GM18870 (cell line): ENCODE measurements around the gene EMX2.

Experiments
- ATAC-seq: cut with Tn5 transposase; IDR thresholded peaks from one replicate; pipeline ENCODE4 v1.9.1; 2021; ENCODE audit warnings: moderate library complexity; ENCODE audit not compliant: unreplicated experiment

Gene EMX2

DNA sequence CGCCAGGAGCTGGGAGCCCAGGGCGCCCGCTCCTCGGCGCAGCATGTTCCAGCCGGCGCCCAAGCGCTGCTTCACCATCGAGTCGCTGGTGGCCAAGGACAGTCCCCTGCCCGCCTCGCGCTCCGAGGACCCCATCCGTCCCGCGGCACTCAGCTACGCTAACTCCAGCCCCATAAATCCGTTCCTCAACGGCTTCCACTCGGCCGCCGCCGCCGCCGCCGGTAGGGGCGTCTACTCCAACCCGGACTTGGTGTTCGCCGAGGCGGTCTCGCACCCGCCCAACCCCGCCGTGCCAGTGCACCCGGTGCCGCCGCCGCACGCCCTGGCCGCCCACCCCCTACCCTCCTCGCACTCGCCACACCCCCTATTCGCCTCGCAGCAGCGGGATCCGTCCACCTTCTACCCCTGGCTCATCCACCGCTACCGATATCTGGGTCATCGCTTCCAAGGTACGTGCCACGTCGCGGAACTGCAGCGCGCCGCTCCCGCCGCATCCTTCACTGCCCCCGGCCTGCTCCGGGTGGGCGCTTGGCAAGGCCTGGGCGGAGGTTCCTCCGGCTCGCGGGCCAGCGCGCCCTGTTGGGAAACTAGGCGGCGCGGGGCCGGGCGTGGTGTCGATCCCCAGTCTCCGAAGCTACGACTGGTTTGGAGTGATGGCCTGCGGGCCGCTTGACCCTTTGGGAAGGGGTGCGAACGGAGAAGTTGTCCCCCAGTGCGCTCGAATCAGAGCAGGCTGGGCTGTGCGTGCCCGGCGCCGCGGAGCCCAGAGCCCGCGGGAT lies 868 bp downstream of the EMX2 start:
- no peak for ATAC-seq

DNA sequence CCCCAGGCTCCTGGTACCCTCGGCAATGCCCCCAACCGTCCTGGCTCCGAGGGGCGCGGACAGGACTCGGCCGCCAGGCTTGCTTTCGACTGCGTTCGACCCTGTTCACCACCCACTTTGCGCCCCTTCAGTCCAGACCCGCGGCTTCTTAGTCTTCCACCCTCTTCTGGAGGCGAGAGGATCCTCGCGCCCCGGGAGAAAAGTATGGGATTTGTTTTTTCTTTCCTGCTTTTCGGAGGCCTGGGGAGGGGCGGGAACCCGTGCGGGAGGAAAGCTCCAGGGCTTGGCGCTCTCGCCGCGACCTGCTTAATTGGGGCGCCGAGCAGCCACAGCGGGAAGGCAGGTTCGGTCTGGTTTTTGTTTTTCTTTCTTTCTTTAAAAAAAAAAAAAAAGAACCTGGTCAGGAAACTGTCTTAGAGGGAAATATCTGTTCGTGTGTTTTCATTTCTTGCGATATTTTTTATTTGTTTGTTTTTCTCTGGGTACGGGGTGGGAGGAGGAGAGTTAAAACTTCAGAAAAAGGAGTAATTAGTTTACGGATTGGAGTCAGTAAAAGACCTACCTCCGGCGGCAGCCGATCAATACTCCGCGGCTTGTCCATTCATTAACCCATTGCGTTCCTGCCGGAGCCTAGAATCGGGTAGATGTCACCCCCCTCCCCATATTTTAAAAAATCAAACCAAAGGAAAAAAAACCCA lies 1.6 kb downstream of the EMX2 start:
- ATAC-seq = no peak

DNA sequence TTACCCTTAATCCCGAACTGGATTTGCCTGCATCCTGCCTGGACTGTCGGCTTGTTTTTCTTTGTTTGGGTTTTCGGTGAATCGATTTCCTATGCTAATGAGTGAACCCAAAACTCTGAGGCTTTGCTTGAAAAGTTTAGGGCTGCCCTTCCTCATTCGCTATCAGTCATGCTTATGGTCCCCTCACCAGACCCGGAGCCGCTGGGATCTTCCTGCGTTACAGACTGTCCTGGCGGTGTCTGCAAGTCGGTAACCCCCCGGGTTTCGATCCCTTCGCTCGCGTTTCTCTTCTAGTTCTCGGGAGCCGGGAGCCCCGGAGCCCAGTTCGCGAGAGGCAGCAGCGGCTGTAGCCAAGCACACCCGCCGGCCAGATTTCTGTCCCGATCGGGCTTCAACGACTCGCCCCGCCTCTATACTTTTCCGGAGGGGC lies 2.2 kb downstream of the EMX2 start:
- ATAC-seq = no peak

DNA sequence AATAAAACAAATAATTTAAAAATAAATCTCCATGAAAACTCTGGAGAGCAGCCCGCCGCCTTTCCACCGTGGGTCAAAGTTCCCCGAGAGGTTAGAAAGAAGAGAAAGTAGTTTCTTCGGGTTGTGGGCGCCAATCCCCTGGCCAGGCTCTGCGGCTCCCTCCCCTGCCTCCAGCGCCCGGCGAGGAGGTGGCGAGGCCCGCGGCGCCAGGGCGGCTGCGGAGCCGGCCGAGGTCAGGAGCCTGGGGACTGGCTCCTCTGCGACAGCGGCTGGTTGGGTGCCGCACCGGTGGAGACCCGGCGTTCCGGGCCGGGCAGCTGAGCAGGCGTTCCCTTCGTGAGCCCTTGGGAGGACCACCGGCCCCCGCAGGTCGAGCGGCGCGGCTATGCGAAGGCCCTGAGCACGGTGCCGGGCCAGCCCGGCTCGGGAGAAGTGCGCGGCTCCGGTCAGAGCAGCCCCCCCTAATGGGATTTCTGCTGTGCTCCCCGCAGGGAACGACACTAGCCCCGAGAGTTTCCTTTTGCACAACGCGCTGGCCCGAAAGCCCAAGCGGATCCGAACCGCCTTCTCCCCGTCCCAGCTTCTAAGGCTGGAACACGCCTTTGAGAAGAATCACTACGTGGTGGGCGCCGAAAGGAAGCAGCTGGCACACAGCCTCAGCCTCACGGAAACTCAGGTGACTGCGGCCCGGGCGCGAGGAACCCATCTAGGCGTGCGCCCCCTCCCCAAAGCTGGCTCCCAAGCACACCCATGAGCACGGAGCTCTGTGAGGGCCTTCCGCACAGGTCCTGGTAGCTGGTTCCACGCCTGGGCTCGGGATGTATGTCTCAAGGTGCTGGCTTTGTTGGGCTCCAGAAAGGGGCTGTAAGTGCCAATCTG lies 2.8 kb downstream of the EMX2 start:
- no peak for ATAC-seq

DNA sequence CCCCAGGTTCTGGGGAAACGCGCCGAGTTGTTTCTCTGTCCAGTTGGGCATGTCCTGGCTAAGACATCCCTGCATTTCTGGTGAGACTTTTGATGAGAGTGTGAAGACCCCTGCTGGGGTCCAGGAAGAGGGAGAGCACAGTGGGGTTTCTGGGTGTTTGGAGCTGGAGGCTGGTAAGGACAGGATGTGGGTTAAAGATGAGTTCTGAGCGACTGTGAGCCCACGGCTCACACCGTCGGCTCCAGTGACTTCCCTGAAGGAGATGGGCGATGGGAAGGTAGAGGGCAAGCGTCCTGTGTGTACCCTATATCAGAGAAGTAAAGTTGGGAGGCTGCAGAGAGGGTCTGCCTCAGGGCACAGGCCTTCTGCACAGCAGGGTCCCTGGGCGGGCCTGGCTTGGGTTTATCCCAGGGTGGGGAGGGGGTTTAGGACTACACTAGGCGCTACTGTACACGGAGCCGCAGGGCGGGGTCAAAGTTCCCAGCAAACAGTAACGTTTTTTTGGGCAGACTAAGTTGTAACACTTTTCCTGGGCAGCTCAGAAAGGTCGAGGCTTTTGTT lies 3.6 kb downstream of the EMX2 start:
- no peak for ATAC-seq

DNA sequence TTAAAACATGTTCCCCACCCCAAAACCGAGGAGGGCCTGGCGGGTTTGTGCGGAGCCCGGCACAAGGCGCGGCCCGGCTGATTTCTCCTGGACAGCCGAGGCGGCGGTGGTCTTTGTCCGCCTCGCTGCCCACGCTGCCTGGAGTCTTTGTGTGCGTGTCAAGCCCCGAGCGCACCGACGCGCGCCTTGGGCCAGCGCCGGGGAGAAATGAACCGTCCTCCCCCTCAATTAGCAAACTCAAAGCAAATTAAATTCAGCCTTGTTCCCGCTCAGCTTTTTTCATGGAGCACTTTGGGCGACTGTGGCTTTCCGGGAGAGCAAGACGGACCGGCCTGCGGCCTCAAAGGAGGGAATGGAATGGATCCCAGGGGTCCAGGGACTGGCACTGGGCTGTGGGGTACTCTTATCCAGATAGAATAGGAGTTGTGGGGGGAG lies 4.1 kb downstream of the EMX2 start:
- ATAC-seq = no peak

DNA sequence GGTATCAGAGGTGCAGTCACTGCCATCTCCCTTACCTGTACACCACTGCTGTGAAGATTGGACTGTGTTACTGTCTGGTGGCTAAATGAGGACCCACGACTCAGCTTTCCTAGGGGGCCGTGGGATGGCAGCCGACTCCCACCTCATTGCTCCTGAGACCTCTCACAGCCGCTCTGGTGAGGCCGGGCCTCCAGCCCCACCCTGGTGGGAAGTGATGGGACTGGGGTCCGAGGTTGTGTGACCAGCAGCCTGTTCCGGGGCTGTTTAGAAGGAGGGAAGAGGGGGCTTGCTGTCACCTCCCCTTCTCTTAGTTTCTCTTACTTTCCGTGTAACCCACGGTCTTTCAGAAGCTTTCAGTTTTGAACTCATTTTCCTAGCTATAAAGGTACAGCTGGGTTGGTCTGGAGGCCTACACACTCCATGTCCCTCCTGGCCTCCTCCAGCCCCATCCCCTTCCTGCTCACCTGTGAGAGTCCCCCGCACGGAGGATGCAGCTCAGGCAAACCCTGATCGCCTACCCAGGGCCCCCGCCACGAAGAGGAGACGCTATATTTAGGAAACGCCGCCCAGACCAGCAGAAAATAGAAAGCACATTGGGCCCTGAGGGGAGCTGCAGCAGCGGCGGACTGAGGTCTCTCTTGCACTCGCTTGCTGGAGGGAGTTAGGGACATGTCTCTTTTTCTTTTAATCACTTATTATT lies 4.6 kb downstream of the EMX2 start:
- no peak for ATAC-seq

DNA sequence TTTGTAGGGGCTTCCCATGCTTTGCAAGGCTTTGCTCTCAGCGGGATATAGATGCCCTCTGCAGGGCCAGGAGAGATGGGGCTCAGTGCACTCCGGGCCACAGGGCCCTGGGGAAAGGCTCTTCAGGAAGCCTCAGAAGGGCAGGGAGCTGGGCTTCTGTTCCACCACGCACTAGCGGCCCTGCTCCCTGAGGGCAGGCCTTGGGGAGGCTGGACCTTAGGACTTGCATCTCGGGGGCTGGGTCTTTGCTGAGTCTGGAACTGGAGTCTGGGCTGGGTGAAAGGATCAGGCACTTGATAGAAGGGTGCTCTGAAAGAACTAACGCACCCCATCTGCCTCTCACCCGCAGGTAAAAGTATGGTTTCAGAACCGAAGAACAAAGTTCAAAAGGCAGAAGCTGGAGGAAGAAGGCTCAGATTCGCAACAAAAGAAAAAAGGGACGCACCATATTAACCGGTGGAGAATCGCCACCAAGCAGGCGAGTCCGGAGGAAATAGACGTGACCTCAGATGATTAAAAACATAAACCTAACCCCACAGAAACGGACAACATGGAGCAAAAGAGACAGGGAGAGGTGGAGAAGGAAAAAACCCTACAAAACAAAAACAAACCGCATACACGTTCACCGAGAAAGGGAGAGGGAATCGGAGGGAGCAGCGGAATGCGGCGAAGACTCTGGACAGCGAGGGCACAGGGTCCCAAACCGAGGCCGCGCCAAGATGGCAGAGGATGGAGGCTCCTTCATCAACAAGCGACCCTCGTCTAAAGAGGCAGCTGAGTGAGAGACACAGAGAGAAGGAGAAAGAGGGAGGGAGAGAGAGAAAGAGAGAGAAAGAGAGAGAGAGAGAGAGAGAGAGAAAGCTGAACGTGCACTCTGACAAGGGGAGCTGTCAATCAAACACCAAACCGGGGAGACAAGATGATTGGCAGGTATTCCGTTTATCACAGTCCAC lies 5.4 kb downstream of the EMX2 start:
- ATAC-seq = no peak

DNA sequence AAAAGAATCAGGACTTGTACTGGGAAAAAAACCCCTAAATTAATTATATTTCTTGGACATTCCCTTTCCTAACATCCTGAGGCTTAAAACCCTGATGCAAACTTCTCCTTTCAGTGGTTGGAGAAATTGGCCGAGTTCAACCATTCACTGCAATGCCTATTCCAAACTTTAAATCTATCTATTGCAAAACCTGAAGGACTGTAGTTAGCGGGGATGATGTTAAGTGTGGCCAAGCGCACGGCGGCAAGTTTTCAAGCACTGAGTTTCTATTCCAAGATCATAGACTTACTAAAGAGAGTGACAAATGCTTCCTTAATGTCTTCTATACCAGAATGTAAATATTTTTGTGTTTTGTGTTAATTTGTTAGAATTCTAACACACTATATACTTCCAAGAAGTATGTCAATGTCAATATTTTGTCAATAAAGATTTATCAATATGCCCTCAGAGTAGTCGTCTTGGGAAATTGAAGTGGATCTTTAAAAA lies 6.6 kb downstream of the EMX2 start:
- no peak for ATAC-seq

DNA sequence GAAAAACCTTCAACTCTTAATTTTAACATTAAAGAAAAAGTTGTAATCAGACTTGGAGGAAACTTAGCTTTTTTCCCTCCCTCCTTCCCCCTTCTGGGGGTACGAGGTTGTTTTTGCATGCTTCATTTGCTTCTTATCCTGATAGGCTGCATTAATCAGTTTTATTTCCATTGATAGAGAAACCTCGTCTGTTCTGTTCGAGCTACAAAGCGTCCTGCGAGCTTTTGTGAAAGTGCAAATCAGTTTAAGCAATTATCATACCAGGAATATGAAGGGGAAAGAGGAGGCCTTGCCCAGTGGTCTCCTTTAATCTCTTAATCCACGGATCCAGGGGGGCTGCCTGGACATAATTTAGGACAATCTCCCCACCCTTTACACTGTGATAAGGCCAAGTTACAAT lies 7.5 kb downstream of the EMX2 start:
- no peak for ATAC-seq

DNA sequence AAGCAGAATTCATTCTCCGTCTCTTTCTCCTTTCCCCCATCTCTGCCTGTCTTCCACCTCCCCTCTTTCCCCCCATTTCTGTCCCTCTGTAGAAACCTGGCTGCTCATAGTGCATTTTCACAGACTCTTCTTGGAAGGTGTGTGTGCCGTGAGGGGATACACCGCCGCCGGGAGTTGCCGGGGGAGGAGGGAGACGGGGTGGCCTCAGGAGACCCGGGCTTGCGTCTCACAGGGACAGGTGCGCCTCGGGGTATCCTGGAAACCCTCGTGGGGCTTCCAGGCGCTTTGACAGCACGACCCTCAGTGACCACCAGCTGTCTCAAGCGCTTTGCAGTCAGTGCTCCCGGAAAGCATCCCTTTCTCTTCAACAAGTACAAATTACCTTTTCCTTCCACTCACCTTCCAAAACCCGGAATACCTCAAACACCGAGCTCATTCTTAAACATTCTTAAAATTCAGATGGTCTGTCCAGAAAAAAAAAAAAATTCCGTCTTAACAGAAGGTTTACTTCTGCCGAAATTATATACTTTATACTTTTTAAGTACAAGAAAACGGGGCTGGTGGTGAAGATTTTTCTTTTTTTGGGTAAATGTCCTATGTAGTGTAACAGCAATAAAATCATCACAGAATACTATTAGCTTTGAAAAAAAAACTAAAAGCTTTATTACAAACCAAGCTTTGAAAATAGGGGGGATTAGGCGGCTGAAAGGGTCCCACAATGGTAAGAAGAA lies 8.2 kb downstream of the EMX2 start:
- ATAC-seq = no peak

DNA sequence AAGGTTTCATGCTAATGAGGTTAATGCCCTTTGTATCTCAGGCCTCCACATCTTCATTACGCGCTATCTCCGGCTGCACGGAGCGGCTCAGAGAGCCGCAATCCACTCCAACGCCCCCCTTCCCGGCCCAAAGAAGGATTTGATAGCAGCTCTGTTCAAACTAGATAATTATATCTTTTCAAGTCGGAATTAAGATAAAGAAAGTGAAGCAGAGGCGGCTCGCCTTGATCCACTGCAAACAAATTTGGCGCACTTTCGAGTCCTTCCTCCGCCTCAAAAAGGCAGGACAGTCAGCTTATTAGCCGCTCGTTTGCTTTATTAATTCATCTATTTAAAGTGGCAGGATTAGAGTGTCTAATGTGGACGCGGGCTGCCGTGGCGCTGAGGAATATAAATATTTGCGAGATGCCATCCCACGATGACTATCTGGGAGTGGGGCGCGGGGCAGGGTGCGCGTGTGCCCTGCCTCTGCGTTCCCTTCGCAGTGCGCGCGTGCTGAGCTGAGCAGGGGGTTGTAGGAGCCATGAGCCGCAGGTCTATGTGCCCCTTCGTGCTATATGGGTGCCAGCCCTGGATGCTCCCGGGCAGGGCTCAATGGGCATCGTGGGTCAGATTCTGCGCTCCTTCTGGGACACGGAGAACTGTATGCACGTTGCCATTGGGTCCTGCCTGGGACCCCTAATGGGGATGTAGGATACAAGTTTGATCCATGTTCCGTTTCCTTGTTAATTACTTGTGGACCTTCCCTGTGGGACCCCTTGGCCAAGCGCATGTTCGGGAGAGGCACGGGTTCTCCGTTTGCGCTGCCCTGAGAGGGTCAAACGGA lies 9.0 kb downstream of the EMX2 start:
- ATAC-seq = no peak

DNA sequence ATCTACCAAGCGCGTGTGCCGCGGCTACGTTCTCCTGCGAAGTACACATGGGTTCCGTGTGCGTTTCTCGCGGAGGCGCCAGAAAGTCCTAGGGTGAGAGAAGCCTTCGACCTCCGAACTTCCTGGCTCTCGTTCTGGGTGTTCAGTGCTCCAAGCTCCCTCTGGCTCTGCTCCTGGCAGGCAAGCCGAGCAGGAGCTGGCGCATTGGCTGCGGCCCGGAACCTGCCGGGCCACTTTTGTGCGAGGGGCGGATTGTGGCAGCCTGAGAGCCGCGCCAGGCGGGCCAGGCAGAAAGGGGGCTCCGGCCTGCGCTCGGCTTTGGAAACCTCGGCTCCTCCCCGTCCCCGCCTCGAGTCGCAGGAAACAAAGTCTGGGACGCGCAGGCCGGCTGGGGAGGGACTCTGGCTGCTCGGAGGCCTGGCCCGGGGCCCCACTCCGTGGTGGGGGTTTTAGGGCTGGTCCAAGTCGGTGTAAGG lies 9.6 kb downstream of the EMX2 start:
- ATAC-seq = no peak

DNA sequence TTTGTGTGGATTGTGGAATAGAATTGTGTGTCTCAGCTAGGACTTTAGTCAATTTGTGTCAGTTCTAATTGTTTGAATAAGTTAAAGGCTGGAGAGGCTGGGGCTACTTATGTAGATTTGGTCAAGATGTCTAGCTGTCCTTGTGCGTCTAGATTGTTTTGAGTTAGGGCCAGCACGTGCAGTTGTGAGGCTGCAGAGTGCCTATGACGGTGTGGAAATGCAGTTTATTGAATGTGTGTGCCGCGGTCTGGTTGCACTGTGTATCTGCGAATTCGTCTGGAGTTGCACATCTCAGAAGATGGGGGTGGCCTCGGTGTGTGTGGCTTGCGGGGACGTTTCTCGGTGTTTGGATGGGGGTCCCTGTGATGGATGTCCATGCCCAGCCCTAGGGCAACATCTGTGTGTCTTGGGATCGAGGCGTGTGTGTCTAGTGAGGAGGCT lies 10.2 kb downstream of the EMX2 start:
- ATAC-seq = no peak

DNA sequence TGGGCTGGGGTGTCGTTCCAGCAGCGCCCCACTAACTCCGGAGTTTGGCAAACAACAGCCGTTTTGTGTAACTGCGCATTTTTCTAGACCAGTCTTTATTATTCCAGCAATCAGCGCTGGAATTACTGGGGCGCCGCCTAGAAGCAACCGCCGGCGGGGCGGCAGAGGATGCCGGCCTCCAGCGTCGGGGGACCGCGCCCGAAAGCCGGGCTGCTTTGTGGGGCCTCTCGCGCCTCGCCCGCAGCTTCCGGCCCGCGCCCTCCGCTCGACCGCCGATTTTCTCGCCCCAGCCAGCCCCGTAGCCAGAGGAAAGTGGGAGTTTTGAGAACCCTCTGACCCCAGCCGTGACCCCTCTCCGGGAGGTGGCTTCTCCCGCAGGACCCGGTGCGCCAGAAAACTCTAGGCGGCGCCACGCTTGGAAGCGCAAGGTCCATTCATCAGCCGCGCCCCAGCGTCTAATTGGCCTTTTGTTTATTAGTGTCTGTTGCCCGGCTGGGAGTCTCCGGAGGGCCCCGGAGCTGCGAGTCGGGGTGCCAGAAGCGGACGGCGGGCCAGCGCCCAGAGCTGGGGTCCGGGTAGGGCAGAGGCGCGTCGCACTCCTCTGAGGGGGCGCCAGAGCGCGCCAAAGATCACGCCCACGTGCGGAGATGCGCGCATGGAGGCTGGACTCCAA lies 10.7 kb downstream of the EMX2 start:
- ATAC-seq = no peak

DNA sequence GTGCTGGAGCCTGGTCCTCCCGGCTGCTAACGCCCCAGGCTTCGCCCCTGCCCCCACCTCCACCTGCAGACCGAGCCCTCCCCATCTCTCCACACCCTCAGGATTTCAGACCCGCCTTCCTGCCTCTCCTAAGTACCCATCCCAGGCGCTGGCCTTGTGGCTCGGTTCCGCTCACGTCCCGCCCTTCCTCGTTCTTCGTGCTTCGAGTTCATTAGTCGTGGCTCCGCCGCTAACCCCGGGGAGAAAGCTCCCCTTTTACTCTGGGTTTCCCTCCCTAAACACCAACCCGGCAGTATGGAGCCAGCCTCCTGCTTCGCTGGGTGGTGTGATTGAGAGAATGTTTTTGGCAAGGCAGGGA lies 11.2 kb downstream of the EMX2 start:
- no peak for ATAC-seq

DNA sequence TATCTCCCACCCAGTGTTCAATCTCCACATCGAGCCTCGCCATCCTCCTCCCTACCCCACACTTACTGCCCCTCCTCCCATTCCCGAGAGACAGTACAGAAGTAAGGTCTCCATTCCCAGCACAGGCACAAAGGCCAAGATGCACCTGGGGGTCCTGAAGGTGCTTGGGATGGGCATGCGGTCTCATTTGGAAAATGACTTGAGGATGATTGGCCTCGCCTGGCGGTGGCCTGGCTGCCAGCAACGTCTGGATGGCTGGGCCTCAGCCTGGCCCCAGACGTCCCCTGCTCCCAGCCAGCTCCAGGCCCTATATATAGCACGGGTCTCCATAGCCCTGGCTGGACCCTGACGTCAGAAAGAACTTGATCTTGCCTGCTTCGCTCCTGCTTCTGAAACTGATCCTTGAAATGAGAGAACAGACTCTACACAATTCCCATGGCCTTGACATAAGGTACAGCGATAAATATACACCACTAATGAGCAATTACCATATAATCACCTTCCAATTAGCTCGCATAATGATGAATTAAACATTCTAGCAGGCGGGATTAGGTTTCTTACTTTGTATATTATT lies 11.8 kb downstream of the EMX2 start:
- no peak for ATAC-seq
